Measurements from ENCODE around the gene GLOD5.

DNA sequence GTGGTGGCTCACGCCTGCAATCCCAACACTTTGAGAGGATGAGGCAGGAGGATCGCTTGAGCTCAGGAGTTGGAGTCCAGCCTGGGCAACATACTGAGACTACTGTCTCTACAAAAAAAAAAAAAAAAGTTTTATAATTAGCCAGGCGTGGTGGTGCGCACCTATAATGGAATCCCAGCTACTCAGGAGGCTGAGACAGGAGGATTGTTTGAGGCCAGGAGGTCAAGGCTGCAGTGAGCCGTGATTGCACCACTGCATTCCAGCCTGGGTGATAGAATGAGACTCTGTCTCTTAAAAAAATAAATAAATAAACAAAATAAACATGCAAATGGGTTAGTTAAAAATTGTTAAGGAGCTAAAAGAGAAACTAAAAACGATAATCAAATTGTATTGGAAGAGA lies 7.7 kb downstream of the GLOD5 start:
- TF ChIP-seq, protein P1, sequence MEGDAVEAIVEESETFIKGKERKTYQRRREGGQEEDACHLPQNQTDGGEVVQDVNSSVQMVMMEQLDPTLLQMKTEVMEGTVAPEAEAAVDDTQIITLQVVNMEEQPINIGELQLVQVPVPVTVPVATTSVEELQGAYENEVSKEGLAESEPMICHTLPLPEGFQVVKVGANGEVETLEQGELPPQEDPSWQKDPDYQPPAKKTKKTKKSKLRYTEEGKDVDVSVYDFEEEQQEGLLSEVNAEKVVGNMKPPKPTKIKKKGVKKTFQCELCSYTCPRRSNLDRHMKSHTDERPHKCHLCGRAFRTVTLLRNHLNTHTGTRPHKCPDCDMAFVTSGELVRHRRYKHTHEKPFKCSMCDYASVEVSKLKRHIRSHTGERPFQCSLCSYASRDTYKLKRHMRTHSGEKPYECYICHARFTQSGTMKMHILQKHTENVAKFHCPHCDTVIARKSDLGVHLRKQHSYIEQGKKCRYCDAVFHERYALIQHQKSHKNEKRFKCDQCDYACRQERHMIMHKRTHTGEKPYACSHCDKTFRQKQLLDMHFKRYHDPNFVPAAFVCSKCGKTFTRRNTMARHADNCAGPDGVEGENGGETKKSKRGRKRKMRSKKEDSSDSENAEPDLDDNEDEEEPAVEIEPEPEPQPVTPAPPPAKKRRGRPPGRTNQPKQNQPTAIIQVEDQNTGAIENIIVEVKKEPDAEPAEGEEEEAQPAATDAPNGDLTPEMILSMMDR (IDR thresholded peaks at IDR 0.05), result no peak
- no peak for TF ChIP-seq POLR2A (IDR thresholded peaks at IDR 0.05)

Measured in thyroid gland (tissue), 4 donors.